Fibroblast of lung (primary cell): Measurements from ENCODE around the gene ACOT8.

Source experiments
- EZH2 ChIP-seq: IDR thresholded peaks from 2 replicates; pipeline ENCODE4 v1.5.1; 2012; ENCODE audit warnings: low read length, control low read depth, mild to moderate bottlenecking; ENCODE audit errors: missing control alignments
- TF ChIP-seq, protein P1 (sequence below), 2 donors: IDR thresholded peaks in 1 of 2; conservative IDR thresholded peaks in 1 of 2; 1 replicate in 1 of 2; 2 replicates in 1 of 2; pipeline ENCODE4 v1.5.1; 2011 to 2012; ENCODE audit warnings: low read length in 2 of 2, control low read depth in 1 of 2, inconsistent platforms in 1 of 2, low read depth in 1 of 2, mild to moderate bottlenecking in 1 of 2

GRCh38 chr20:45878076-45878761 is 21.0 kb upstream of the ACOT8 start:
- TF ChIP-seq, protein P1, sequence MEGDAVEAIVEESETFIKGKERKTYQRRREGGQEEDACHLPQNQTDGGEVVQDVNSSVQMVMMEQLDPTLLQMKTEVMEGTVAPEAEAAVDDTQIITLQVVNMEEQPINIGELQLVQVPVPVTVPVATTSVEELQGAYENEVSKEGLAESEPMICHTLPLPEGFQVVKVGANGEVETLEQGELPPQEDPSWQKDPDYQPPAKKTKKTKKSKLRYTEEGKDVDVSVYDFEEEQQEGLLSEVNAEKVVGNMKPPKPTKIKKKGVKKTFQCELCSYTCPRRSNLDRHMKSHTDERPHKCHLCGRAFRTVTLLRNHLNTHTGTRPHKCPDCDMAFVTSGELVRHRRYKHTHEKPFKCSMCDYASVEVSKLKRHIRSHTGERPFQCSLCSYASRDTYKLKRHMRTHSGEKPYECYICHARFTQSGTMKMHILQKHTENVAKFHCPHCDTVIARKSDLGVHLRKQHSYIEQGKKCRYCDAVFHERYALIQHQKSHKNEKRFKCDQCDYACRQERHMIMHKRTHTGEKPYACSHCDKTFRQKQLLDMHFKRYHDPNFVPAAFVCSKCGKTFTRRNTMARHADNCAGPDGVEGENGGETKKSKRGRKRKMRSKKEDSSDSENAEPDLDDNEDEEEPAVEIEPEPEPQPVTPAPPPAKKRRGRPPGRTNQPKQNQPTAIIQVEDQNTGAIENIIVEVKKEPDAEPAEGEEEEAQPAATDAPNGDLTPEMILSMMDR (conservative IDR thresholded peaks at IDR 0.05 in 1 of 2, IDR thresholded peaks at IDR 0.05 in 1 of 2; ENCODE audit: low read depth in 1 of 2, low read length in 2 of 2), result no peak
- no peak for TF ChIP-seq EZH2
